H1 (cell line): Measurements from ENCODE around the gene ZNF74. TPM values are rescaled to one million over a fixed set of nuclear protein-coding genes. Genes with fewer than 3 reads are reported as not detected.

Experiments
- CTCF ChIA-PET: fragments of 300-600 bp; sonication (Branson Sonifier 250); formaldehyde crosslinking; loops from one replicate; lab custom pipeline; 2021; ENCODE audit not compliant: partially characterized antibody; lab: Charles Lee
- POLR2A ChIA-PET: fragments of 300-600 bp; sonication (Branson Sonifier 250); formaldehyde crosslinking; loops from one replicate; lab custom pipeline; 2021; ENCODE audit warnings: inconsistent platforms; ENCODE audit not compliant: partially characterized antibody; lab: Charles Lee
- DNase-seq, 2 experiments: peaks; one replicate each; pipeline versions ENCODE4 v3.0.0 to v3.0.0-alpha.2; 2010 to 2022; ENCODE audit warnings: low spot score in 2 of 2, low read depth in 1 of 2, mixed read lengths in 1 of 2
- FAIRE-seq: peaks from 2 replicates; lab custom pipeline; 2011; peaks lifted over from hg19 to GRCh38; lab: Jason Lieb, UNC
- H2AFZ ChIP-seq: 2 replicates; pipeline ENCODE4 v1.8.1; 2012; ENCODE audit warnings: low read length, inconsistent platforms
- H2AK5ac ChIP-seq: 2 replicates; pipeline ENCODE4 v1.6.1; 2013; ENCODE audit warnings: low read depth, low read length
- H2BK120ac ChIP-seq: replicated peaks from 2 replicates; pipeline ENCODE3; 2013; ENCODE audit warnings: low read depth, low read length, inconsistent platforms
- H2BK12ac ChIP-seq: 2 replicates; pipeline ENCODE4 v1.6.1; 2013; ENCODE audit warnings: low read depth, low read length
- H2BK15ac ChIP-seq: 2 replicates; pipeline ENCODE4 v1.6.1; 2013; ENCODE audit warnings: low read length
- H2BK20ac ChIP-seq: 2 replicates; pipeline ENCODE4 v1.6.1; 2013; ENCODE audit warnings: low read length
- H2BK5ac ChIP-seq: 2 replicates; pipeline ENCODE4 v1.6.1; 2013; ENCODE audit warnings: low read depth, low read length
- H3K14ac ChIP-seq: 2 replicates; pipeline ENCODE4 v1.6.1; 2013; ENCODE audit warnings: inconsistent platforms; ENCODE audit not compliant: insufficient read length
- H3K18ac ChIP-seq: 2 replicates; pipeline ENCODE4 v1.6.1; 2013; ENCODE audit warnings: low read length; ENCODE audit errors: extremely low read depth
- H3K23ac ChIP-seq: 2 replicates; pipeline ENCODE4 v1.6.1; 2013; ENCODE audit warnings: inconsistent platforms; ENCODE audit not compliant: insufficient read length
- H3K23me2 ChIP-seq: 2 replicates; pipeline ENCODE4 v1.6.1; 2013; ENCODE audit warnings: low read depth, low read length
- H3K27ac ChIP-seq: 2 replicates; pipeline ENCODE4 v1.6.1; 2011; ENCODE audit warnings: low read depth, low read length, inconsistent platforms
- H3K27me3 ChIP-seq, 4 experiments: replicated peaks in 1 of 4; 1 replicate in 1 of 4; 2 replicates in 3 of 4; pipeline versions ENCODE4 v1.6.1 to v1.8.1; 2011 to 2013; ENCODE audit warnings: low read length in 3 of 4, mild to moderate bottlenecking in 3 of 4, inconsistent platforms in 2 of 4, mixed read lengths in 2 of 4, moderate library complexity in 1 of 4; ENCODE audit not compliant: control insufficient read depth in 3 of 4, insufficient read depth in 3 of 4; ENCODE audit errors: extremely low read depth in 1 of 4
- H3K36me3 ChIP-seq, 4 experiments: 2 replicates each; pipeline versions ENCODE4 v1.6.1 to v1.8.1; 2011 to 2013; ENCODE audit warnings: mild to moderate bottlenecking in 4 of 4, low read length in 3 of 4, moderate library complexity in 2 of 4, control low read depth in 1 of 4, inconsistent platforms in 1 of 4; ENCODE audit not compliant: insufficient read depth in 4 of 4, control insufficient read depth in 2 of 4
- H3K4ac ChIP-seq: replicated peaks from 2 replicates; pipeline ENCODE3; 2013; ENCODE audit warnings: low read length, low read depth, mixed read lengths, inconsistent platforms; ENCODE audit not compliant: insufficient read length
- H3K4me1 ChIP-seq, 4 experiments: replicated peaks in 1 of 4; 1 replicate in 1 of 4; 2 replicates in 3 of 4; pipeline versions ENCODE4 v1.6.1 to v1.8.1; 2011 to 2013; ENCODE audit warnings: low read length in 3 of 4, inconsistent platforms in 2 of 4, mixed read lengths in 1 of 4; ENCODE audit not compliant: insufficient read depth in 4 of 4, control insufficient read depth in 3 of 4
- H3K4me2 ChIP-seq, 2 experiments: 2 replicates each; pipeline versions ENCODE4 v1.6.1 to v1.8.1; 2011 to 2013; ENCODE audit warnings: low read depth in 2 of 2, low read length in 2 of 2, control low read depth in 1 of 2, inconsistent platforms in 1 of 2, mild to moderate bottlenecking in 1 of 2; ENCODE audit not compliant: insufficient read depth in 1 of 2
- H3K4me3 ChIP-seq, 4 experiments: fragments of 200-600, 300-600 bp in 1 of 4; sonication (generic), shearing (Covaris generic), sonication (Bioruptor Twin) in 1 of 4; 2 replicates each; pipeline versions ENCODE4 v1.5.1 to v1.8.1; 2011 to 2016; ENCODE audit warnings: low read length in 4 of 4, low read depth in 3 of 4, control low read depth in 2 of 4, inconsistent platforms in 2 of 4, mild to moderate bottlenecking in 2 of 4, mixed read lengths in 1 of 4, moderate library complexity in 1 of 4; ENCODE audit not compliant: insufficient read depth in 2 of 4; ENCODE audit errors: extremely low read depth in 1 of 4
- H3K56ac ChIP-seq: replicated peaks from 2 replicates; pipeline ENCODE3; 2013; ENCODE audit warnings: low read depth, mild to moderate bottlenecking, mixed read lengths, low read length, inconsistent platforms; ENCODE audit not compliant: insufficient read length
- H3K79me1 ChIP-seq: 2 replicates; pipeline ENCODE4 v1.6.1; 2013; ENCODE audit warnings: low read depth, low read length, control low read depth
- H3K79me2 ChIP-seq, 2 experiments: 2 replicates each; pipeline versions ENCODE4 v1.6.1 to v1.8.1; 2012 to 2013; ENCODE audit warnings: low read length in 2 of 2, mild to moderate bottlenecking in 2 of 2, inconsistent platforms in 1 of 2; ENCODE audit not compliant: insufficient read depth in 2 of 2, control insufficient read depth in 1 of 2
- H3K9ac ChIP-seq, 4 experiments: replicated peaks in 1 of 4; 1 replicate in 1 of 4; 2 replicates in 3 of 4; pipeline versions ENCODE4 v1.6.1 to v1.8.1; 2011 to 2013; ENCODE audit warnings: low read depth in 3 of 4, low read length in 3 of 4, control low read depth in 2 of 4, mild to moderate bottlenecking in 2 of 4, moderate library complexity in 2 of 4, inconsistent platforms in 1 of 4; ENCODE audit errors: extremely low read depth in 1 of 4
- H3K9me3 ChIP-seq, 2 experiments: 2 replicates each; pipeline versions ENCODE4 v1.6.1 to v1.8.1; 2012 to 2013; ENCODE audit warnings: mild to moderate bottlenecking in 2 of 2, moderate library complexity in 2 of 2, control low read depth in 1 of 2, inconsistent platforms in 1 of 2, low read depth in 1 of 2, low read length in 1 of 2, mixed read lengths in 1 of 2; ENCODE audit not compliant: insufficient read depth in 2 of 2
- H4K20me1 ChIP-seq, 2 experiments: replicated peaks in 1 of 2; 2 replicates each; pipeline versions ENCODE3 to v1.8.1; 2011 to 2013; ENCODE audit warnings: inconsistent platforms in 2 of 2, low read length in 2 of 2, mild to moderate bottlenecking in 1 of 2; ENCODE audit not compliant: insufficient read depth in 2 of 2, control insufficient read depth in 1 of 2
- H4K5ac ChIP-seq: 2 replicates; pipeline ENCODE4 v1.6.1; 2013; ENCODE audit warnings: low read length, low read depth, mixed read lengths, inconsistent platforms; ENCODE audit not compliant: insufficient read length
- H4K8ac ChIP-seq: 2 replicates; pipeline ENCODE4 v1.8.0; 2013; ENCODE audit warnings: mild to moderate bottlenecking, moderate library complexity, low read length, inconsistent platforms; ENCODE audit not compliant: insufficient read depth; ENCODE audit errors: extremely low read depth
- H4K91ac ChIP-seq: replicated peaks from 2 replicates; pipeline ENCODE3; 2013; ENCODE audit warnings: low read length, mixed read lengths, inconsistent platforms; ENCODE audit not compliant: insufficient read length
- BRCA1 ChIP-seq: IDR thresholded peaks from 2 replicates; pipeline ENCODE4 v1.6.1; 2012; ENCODE audit warnings: low read depth, low read length, improper control_type of control experiment
- CEBPB ChIP-seq: IDR thresholded peaks from 2 replicates; pipeline ENCODE4 v1.6.1; 2012; ENCODE audit warnings: low read depth, low read length
- GTF2F1 ChIP-seq: IDR thresholded peaks from 2 replicates; pipeline ENCODE4 v1.6.1; 2012; ENCODE audit warnings: low read depth, low read length, improper control_type of control experiment, borderline replicate concordance
- MAFK ChIP-seq: IDR thresholded peaks from 2 replicates; pipeline ENCODE4 v1.6.1; 2012; ENCODE audit warnings: low read depth, mild to moderate bottlenecking, improper control_type of control experiment, low read length
- SIN3A ChIP-seq, 2 experiments: IDR thresholded peaks in 1 of 2; conservative IDR thresholded peaks in 1 of 2; 2 replicates each; pipeline ENCODE4 v1.6.1; 2011 to 2012; ENCODE audit warnings: low read length in 2 of 2, improper control_type of control experiment in 1 of 2, low read depth in 1 of 2, mild to moderate bottlenecking in 1 of 2
- SRF ChIP-seq: IDR thresholded peaks from 2 replicates; pipeline ENCODE4 v1.6.1; 2011; ENCODE audit warnings: mild to moderate bottlenecking, low read depth, low read length, moderate library complexity
- WGBS, 2 experiments: shearing (Covaris generic) in 1 of 2; methylation state at CpG; one replicate each; pipeline versions ENCODE4 v1.1.6 to v1.1.7; 2013 to 2015; ENCODE audit warnings: low lambda C conversion rate in 2 of 2, mixed read lengths in 2 of 2, inconsistent platforms in 1 of 2, low coverage in 1 of 2, missing lambda C conversion rate in 1 of 2; ENCODE audit not compliant: insufficient replicate concordance in 2 of 2, insufficient coverage in 1 of 2, insufficient read length in 1 of 2; ENCODE audit errors: extremely low coverage in 1 of 2, missing lambda C conversion rate in 1 of 2; 5-methylcytosine and 5-hydroxymethylcytosine counted together
- polyA plus RNA-seq, 7 experiments: library from polyadenylated mRNA; depleted of rRNA in 3 of 7; stranded (reverse) in 5 of 7; unstranded in 2 of 7; fragments of >200 nt in 5 of 7; fragments of 200-250 nt in 2 of 7; gene quantifications; 1 replicate in 5 of 7; 2 replicates in 1 of 7; 4 replicates in 1 of 7; pipeline versions ENCODE4 v1.2.1 to v1.2.3, GENCODE V29; 2011 to 2013; ENCODE audit warnings: missing spikeins in 2 of 7, mixed read lengths in 2 of 7
- total RNA-seq: library from RNA; stranded (reverse); fragmentation: NEBNext Ultra II Directional; extraction: Animal tissue kit (Norgen Biotek cat#: 25700); gene quantifications from 2 replicates; pipeline ENCODE4 v1.2.1, GENCODE V29; 2021
- TF ChIP-seq, protein P1 (sequence below), 3 experiments: IDR thresholded peaks; 1 replicate in 2 of 3; 2 replicates in 1 of 3; pipeline versions ENCODE4 v1.5.1 to v1.6.1; 2011; ENCODE audit warnings: low read length in 3 of 3, mild to moderate bottlenecking in 3 of 3, inconsistent platforms in 2 of 3, low read depth in 1 of 3, moderate library complexity in 1 of 3; ENCODE audit not compliant: insufficient read depth in 1 of 3; ENCODE audit errors: control extremely low read depth in 1 of 3

ZNF74 gene
- total and polyA plus RNA-seq, 2 of the 8 experiments (the other 6 are each of a cell fraction or from before 2014, with no cell fraction given), result 29.7 to 45.7 TPM

DNA sequence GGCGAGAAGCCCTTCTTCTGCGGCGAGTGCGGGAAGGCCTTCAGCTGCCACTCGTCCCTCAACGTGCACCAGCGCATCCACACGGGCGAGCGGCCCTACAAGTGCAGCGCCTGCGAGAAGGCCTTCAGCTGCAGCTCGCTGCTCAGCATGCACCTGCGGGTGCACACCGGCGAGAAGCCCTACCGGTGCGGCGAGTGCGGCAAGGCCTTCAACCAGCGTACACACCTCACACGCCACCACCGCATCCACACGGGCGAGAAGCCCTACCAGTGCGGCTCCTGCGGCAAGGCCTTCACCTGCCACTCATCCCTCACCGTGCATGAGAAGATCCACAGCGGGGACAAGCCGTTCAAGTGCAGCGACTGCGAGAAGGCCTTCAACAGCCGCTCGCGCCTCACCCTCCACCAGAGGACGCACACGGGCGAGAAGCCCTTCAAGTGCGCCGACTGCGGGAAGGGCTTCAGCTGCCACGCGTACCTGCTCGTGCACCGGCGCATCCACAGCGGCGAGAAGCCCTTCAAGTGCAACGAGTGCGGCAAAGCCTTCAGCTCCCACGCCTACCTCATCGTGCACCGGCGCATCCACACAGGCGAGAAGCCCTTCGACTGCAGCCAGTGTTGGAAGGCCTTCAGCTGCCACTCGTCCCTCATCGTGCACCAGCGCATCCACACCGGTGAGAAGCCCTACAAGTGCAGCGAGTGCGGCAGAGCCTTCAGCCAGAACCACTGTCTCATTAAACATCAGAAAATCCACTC, 12.2 kb downstream of the ZNF74 start:
- Histone ChIP-seq H3K27ac (no peak overlapping the region), H2BK120ac (no peak overlapping the region), H3K23ac (no peak overlapping the region), H3K14ac (no peak overlapping the region), H3K4me1 (no peaks in the 10 kb centered on the region), H2BK12ac (no peak overlapping the region), H3K4me3 (no peak overlapping the region), H4K91ac (no peak overlapping the region), H4K5ac (no peak overlapping the region), H2BK15ac (no peak overlapping the region), H3K56ac (no peak overlapping the region), H3K27me3 (no peaks in the 10 kb centered on the region), H3K18ac (no peak overlapping the region), H2BK20ac (no peak overlapping the region), H3K79me2 (no peaks in the 10 kb centered on the region), H3K4ac (no peak overlapping the region), H4K20me1 (peaks cover 0 to 20% of the 10 kb centered on the region in 2 experiments), H3K23me2 (no peaks in the 10 kb centered on the region), H2AK5ac (no peak overlapping the region), H3K9me3 (no peaks in the 10 kb centered on the region), H3K79me1 (peaks cover 3% of the 10 kb centered on the region; the same call in 1 of the 2 replicates), H3K36me3 (peaks cover 0 to 20% (median 10%) of the 10 kb centered on the region in 4 experiments; a peak in 5 of 8 replicates), H3K9ac (no peak overlapping the region), H2BK5ac (no peak overlapping the region; the same call in 1 of the 2 replicates), H2AFZ (no peak overlapping the region), H3K4me2 (no peak overlapping the region), H4K8ac (no peak overlapping the region)
- POLR2A ChIA-PET, result interaction anchor here (1.4 kb wide), 1 partner anchor 11 kb away, joined by 4 read pairs; no protein-coding TSS in a partner anchor
- CTCF ChIA-PET, result interaction anchor here (0.8 to 4.8 kb wide), 8 partner anchors 10 to 158 kb away, joined by 3 to 27 read pairs (median 4); no protein-coding TSS in a partner anchor
- 95% methylated on average over 61 of the region's 62 CpGs; no CpG with 5 or more reads in 1 of the 2 experiments for WGBS, 2 experiments
- FAIRE-seq (no peak), DNase-seq (no peak)
- TF ChIP-seq, protein P1, sequence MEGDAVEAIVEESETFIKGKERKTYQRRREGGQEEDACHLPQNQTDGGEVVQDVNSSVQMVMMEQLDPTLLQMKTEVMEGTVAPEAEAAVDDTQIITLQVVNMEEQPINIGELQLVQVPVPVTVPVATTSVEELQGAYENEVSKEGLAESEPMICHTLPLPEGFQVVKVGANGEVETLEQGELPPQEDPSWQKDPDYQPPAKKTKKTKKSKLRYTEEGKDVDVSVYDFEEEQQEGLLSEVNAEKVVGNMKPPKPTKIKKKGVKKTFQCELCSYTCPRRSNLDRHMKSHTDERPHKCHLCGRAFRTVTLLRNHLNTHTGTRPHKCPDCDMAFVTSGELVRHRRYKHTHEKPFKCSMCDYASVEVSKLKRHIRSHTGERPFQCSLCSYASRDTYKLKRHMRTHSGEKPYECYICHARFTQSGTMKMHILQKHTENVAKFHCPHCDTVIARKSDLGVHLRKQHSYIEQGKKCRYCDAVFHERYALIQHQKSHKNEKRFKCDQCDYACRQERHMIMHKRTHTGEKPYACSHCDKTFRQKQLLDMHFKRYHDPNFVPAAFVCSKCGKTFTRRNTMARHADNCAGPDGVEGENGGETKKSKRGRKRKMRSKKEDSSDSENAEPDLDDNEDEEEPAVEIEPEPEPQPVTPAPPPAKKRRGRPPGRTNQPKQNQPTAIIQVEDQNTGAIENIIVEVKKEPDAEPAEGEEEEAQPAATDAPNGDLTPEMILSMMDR (IDR thresholded peaks at IDR 0.05; ENCODE audit: control extremely low read depth in 1 of 3, insufficient read depth in 1 of 3, low read depth in 1 of 3, low read length in 3 of 3), result no peak
- no peak for TF ChIP-seq SIN3A (conservative IDR thresholded peaks at IDR 0.05 in 1 of 2, IDR thresholded peaks at IDR 0.05 in 1 of 2; ENCODE audit: low read depth in 1 of 2, low read length in 2 of 2)
- TF ChIP-seq SRF, result no peak
- TF ChIP-seq CEBPB, result no peak
- no peak for TF ChIP-seq MAFK
- TF ChIP-seq GTF2F1, result no peak
- TF ChIP-seq BRCA1, result no peak
